GM18505 (cell line): Measurements from ENCODE around the gene SULT6B1.
"Not testable (repeated sequence)": the region's sequence is repeated elsewhere in the genome, so short reads cannot be mapped to it uniquely, and the experiment has no call there.

Experiments used
- ATAC-seq: cut with Tn5 transposase; IDR thresholded peaks from one replicate; pipeline ENCODE4 v1.9.1; 2021; ENCODE audit not compliant: unreplicated experiment
- POLR2A ChIP-seq: IDR thresholded peaks from 4 replicates; pipeline ENCODE4 v1.6.1; 2011; ENCODE audit warnings: borderline replicate concordance; ENCODE audit not compliant: insufficient read depth, insufficient read length; ENCODE audit errors: extremely low read depth

The SULT6B1 gene

GRCh38 chr2:37205689-37206341 lies 17.3 kb upstream of the SULT6B1 start:
- ATAC-seq, result no peak
- TF ChIP-seq POLR2A, result no peak

DNA sequence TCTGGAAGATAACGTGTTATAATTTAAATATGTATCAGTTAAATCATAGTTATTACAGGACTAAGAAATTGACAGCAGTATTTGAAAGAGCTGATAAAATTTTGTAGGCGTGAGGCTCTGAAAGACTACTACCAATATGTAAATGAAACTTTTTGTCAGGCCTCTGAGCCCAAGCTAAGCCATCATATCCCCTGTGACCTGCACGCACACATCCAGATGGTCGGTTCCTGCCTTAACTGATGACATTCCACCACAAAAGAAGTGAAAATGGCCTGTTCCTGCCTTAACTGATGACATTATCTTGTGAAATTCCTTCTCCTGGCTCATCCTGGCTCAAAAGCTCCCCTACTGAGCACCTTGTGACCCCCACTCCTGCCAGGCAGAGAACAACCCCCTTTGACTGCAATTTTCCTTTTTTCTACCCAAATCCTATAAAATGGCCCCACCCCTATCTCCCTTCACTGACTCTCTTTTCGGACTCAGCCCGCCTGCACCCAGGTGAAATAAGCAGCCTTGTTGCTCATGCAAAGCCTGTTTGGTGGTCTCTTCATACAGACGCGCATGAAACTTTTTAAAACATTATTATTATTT lies 16.7 kb upstream of the SULT6B1 start:
- ATAC-seq, result not testable (repeated sequence)

GRCh38 chr2:37203708-37204107 lies 15.2 kb upstream of the SULT6B1 start:
- TF ChIP-seq POLR2A, result no peak
- no peak for ATAC-seq

DNA sequence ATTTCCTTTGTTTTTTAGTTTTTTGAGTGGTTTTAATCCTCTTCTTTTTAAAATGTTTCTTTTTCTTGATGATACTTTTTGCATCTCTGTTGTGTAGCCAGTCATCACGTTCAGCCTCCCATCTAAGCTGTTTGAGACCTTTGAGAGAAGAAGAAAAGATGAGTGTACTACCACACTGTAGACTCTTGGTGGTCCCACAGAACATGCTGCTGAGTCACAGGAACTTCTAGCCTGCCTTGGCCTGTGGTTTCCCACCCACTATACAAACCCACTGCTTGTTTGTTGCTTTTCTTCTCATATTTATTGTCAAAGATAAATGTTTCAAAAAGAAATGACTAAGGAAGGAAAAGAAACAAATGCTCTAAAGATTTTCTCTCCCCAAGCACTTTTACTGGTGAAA lies 13.3 kb upstream of the SULT6B1 start:
- no peak for TF ChIP-seq POLR2A
- no peak for ATAC-seq

GRCh38 chr2:37201208-37201607 lies 12.7 kb upstream of the SULT6B1 start:
- no peak for TF ChIP-seq POLR2A
- no peak for ATAC-seq

- no peak for ATAC-seq
- TF ChIP-seq POLR2A, result no peak
These were observed 10.2 kb upstream of the SULT6B1 start for GRCh38 chr2:37198681-37199065.

DNA sequence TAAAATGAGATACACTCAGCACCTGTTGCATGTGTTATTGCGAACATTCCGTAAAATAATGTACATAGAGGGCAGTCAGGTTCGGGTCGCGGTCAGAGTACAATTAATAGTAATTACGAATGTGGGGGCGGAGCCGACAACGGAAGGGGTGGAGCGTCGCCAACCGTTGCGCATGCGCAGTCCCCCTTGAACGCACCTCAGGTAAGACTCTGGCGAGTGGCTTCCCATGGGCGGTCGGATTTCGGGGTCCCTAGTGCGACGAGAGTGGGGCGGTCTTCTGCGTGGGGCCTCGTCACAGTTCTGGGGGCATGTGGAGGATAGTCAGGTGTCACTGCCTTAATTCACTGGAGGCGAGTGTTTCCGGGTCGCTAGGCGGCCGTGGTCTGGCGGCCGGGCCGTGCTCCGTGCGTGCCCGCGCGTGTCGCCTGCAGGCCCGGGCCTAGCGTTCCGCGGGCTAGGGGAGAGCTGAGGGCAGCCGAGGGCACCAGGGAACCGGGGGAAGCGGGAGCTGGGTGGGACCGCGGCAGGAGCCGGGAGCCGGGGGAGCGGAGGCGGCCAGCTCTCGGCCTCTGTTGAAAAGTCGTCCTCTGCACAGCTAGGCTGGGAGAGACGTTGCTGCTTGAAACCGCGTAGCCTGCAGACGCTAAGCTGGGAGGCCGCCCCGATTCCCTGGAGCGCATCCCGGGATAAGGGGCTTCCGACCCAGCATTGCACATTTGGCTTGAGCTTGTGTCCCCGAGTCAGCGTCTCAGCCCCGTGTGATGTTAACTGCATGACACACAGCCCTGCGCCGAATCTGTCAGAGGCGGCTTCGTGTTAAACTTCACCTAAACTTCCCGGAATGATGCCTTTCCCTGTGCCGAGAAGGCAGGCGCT lies 8.1 kb upstream of the SULT6B1 start, which contains the start of gene CEBPZOS:
TSS of gene CEBPZOS (plus strand) at position 177 of the 876 bp plus-strand sequence. CDS start 3,209 bp downstream, outside the sequence.
- TF ChIP-seq POLR2A, result peak; percentile 83
- ATAC-seq, result peak; percentile 80

DNA sequence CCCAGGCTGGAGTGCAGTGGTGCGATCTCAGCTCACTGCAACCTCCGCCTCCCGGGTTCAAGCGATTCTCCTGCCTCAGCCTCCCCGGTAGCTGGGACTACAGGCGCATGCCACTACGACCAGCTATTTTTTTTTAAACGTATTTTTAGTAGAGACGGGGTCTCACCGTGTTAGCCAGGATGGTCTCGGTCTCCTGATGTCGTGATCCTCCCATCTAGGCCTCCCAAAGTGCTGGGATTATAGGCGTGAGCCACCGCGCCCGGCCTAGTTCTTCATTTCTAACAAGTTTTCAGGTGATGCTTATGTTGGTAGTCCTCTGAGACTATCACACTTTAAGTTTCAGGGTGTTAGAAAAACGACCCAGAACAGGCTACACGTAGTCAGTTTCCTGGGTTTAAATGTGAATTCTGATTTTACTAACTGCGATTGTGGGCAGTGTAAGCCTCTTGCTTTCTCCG lies 7.4 kb upstream of the SULT6B1 start:
- ATAC-seq, result not testable (repeated sequence)

GRCh38 chr2:37192551-37192950 lies 4.1 kb upstream of the SULT6B1 start:
- TF ChIP-seq POLR2A, result no peak
- no peak for ATAC-seq

DNA sequence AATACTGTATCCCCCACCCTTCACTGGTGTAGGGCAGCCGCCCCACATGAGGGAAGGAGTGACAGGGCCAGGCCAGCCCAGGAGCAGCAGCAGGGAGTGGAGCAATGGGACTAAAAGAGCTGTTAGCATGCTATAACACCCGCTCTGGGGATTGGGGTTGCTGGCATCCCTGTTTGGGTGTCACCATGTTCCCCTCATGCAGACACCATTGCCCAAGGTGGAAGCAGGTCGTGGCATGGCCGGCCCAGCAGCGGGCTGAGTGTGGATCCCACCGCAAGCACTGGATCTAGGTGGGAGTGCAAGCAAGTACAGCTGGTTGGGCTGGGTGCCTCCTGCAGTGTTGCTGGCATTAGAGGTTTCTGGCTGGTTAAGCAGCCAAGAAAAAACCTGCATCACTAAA lies 3.3 kb upstream of the SULT6B1 start:
- no peak for TF ChIP-seq POLR2A
- ATAC-seq, result no peak

DNA sequence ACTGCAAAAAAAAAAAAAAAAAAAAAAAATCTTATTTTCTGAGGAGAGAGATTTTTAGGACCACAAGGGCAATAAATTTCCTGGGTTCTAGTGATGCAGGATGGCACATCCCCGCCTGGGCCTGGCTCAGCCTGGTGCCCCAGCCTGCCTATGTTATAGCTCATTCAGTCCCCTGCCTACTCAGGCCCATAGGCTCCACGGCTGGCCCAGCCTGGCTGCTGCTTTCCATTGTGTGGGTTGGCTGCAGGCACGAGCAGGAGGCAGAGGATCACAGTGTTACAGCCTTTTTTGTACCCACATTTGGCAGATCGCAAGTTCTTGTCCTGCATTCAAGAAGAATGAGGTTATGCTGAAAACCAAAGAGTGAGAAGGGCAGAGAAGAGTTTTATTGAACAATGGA lies 2.8 kb upstream of the SULT6B1 start:
- no peak for ATAC-seq
- TF ChIP-seq POLR2A, result no peak

DNA sequence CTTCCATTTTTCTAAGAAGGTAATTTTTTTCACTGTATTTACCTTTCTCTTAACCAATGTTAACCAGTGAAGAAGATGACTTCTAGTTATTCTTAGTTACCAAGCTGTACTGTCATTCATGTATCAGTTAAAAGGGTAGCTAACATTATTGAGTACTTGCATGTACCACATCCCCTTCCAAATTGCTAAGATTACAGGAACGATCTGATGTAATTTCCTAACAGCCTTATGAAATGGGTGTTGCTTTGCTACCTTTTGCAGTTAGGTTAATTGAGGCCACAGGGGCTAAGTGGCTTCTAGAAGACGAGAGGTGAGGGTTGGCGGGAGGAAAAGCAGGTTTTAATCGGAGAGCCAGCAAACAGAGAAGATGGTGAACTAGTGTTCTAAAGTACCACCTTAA lies 1.8 kb upstream of the SULT6B1 start:
- no peak for TF ChIP-seq POLR2A
- no peak for ATAC-seq

GRCh38 chr2:37189452-37190153 lies 1.1 kb upstream of the SULT6B1 start:
- TF ChIP-seq POLR2A, result no peak
- ATAC-seq, result no peak

DNA sequence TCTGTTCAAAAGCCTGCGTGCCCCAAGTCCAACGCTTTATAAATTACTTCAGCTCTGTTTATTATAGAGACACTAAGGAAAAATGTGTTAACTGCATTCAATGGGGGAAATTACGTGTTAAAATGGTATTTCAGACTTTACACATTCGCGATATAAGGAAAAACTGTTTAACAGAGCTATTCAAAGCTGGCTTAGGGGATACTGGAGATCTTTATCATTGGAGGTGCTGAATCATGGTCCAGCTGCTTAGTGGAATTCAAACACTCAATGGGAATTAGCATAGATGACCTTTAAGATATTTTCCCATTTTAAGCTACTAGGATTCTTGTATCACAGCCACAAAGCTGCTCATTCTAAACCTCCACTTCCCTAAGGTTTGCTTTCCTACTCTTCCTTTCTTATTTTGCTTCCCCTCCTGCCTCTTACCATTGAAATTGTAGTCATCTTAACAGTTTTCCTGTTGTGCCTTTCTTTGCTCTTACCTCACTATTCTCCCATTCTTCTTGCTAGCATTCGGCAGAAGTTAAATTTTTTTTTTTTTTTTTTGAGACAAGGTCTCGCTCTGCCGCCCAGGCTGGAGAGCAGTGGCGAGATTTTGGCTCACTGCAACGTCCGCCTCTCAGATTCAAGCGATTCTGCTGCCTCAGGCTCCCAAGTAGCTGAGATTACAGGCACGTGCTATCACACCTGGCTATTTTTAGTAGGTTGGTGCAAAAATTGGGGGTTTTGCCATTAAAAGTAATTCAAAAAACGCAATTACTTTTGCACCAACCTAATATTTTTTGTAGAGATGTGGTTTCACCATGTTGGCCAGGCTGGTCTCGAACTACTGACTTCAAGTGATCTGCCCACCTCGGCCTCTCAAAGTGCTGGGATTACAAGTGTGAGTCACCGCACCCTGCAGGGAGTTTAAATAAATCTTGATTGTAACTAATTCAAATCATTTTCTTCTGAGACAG lies 6.5 kb downstream of the SULT6B1 start:
- ATAC-seq, result no peak
- TF ChIP-seq POLR2A, result no peak
